ENCODE data around the gene UBA3.

UBA3 gene

DNA sequence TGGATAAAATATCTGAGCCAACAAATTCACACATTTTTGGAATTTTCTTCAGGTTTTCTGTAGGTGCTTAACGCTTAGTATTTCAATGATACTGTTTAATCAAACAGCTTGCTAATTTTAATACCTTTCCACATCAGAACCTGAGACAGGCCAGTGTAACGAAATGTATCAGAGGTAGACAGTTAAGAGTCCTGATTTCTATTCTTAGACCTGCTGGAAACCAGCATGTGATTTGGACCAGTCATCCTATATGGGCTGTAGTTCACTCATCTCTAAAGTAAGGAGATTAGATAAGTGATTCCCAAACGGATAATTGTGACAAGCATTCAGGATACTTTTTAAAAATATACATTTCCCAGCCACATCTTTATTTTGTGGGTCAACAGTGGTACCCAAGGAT is 23.0 kb upstream of the UBA3 start:
- no peak overlapping the region for H3K4me2 ChIP-seq (ENCODE audit: low read length)
- H4K20me1 ChIP-seq (ENCODE audit: insufficient read depth, low read length): no peaks in the 10 kb centered on the region
- TF ChIP-seq CTCF (IDR thresholded peaks at IDR 0.05; ENCODE audit: low read length): no peak
- no peaks in the 10 kb centered on the region for H3K79me2 ChIP-seq (ENCODE audit: insufficient read depth, low read length)
- H3K27me3 ChIP-seq (ENCODE audit: insufficient read depth, low read length): no peaks in the 10 kb centered on the region
- no peak overlapping the region for H3K4me3 ChIP-seq (ENCODE audit: low read depth, low read length, poor library complexity, severe bottlenecking)
- no peak overlapping the region for H2AFZ ChIP-seq (ENCODE audit: low read length)
- H3K4me1 ChIP-seq (ENCODE audit: insufficient read depth, low read length, severe bottlenecking): no peaks in the 10 kb centered on the region
- no peaks in the 10 kb centered on the region for H3K9me3 ChIP-seq (ENCODE audit: low read length)
- no peak overlapping the region for H3K9ac ChIP-seq (ENCODE audit: low read length)
- peaks cover 23% of the 10 kb centered on the region; the same call in 1 of the 2 replicates for H3K36me3 ChIP-seq (ENCODE audit: insufficient read depth, low read length)
- H3F3A ChIP-seq (ENCODE audit: insufficient read depth, low read length): no peaks in the 10 kb centered on the region
- no peaks in the 10 kb centered on the region for H3K9me2 ChIP-seq (ENCODE audit: low read depth, low read length)
- H3K27ac ChIP-seq (ENCODE audit: low read depth, low read length, poor library complexity, severe bottlenecking): no peak overlapping the region

DNA sequence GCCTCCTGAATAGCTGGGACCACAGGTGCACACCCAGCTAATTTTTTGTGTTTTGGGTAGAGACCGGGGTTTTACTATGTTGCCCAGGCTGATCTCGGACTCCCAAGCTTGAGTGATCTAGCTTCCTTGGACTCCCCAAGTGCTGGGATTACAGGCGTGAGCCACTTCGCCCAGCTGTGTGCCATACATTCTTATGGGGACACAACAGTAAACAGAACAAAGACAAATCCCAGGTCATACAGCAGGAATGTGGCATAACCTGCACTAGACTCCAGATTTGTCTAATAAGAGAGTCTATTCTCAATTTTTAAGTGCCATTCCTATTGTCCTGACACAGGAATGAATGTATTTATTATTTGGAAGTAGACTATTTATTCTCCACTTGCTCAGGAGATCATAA is 22.2 kb upstream of the UBA3 start:
- H3K9me3 ChIP-seq (ENCODE audit: low read length): no peaks in the 10 kb centered on the region
- no peak overlapping the region for H3K4me2 ChIP-seq (ENCODE audit: low read length)
- no peaks in the 10 kb centered on the region for H3K27me3 ChIP-seq (ENCODE audit: insufficient read depth, low read length)
- H3K36me3 ChIP-seq (ENCODE audit: insufficient read depth, low read length): peaks cover 23% of the 10 kb centered on the region; the same call in 1 of the 2 replicates
- no peak overlapping the region for H3K9ac ChIP-seq (ENCODE audit: low read length)
- no peak overlapping the region for H3K4me3 ChIP-seq (ENCODE audit: low read depth, low read length, poor library complexity, severe bottlenecking)
- no peaks in the 10 kb centered on the region for H3K79me2 ChIP-seq (ENCODE audit: insufficient read depth, low read length)
- no peak overlapping the region for H2AFZ ChIP-seq (ENCODE audit: low read length)
- H3K27ac ChIP-seq (ENCODE audit: low read depth, low read length, poor library complexity, severe bottlenecking): no peak overlapping the region
- H3F3A ChIP-seq (ENCODE audit: insufficient read depth, low read length): no peaks in the 10 kb centered on the region
- H4K20me1 ChIP-seq (ENCODE audit: insufficient read depth, low read length): no peaks in the 10 kb centered on the region
- no peaks in the 10 kb centered on the region for H3K9me2 ChIP-seq (ENCODE audit: low read depth, low read length)
- no peaks in the 10 kb centered on the region for H3K4me1 ChIP-seq (ENCODE audit: insufficient read depth, low read length, severe bottlenecking)
- TF ChIP-seq EZH2 (IDR thresholded peaks at IDR 0.05; ENCODE audit: borderline replicate concordance, low read length) (no peak), CTCF (IDR thresholded peaks at IDR 0.05; ENCODE audit: low read length) (no peak)

DNA sequence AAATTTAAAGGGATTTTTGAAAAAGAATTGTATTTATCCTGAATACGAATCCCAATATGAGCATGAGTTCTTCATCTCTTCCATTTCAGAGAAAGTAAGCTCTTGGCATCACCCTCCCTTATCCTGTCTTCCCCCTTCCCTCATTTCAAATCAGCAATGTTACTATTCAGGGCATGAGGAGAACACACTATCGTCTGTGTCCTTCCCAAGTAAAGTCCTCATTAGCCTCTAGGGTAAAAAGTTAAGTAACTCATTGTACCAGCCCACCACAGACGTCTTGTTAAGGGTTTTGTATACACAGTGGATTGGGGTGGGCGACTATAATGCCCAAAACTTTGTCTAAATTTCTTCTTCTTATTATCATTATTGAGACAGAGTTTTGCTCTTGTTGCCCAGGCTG is 19.4 kb upstream of the UBA3 start:
- peaks cover 22% of the 10 kb centered on the region; the same call in 1 of the 2 replicates for H3K36me3 ChIP-seq (ENCODE audit: insufficient read depth, low read length)
- no peak overlapping the region for H3K4me3 ChIP-seq (ENCODE audit: low read depth, low read length, poor library complexity, severe bottlenecking)
- no peaks in the 10 kb centered on the region for H3K9me2 ChIP-seq (ENCODE audit: low read depth, low read length)
- no peak overlapping the region for H2AFZ ChIP-seq (ENCODE audit: low read length)
- H3K27ac ChIP-seq (ENCODE audit: low read depth, low read length, poor library complexity, severe bottlenecking): no peak overlapping the region
- no peaks in the 10 kb centered on the region for H3K9me3 ChIP-seq (ENCODE audit: low read length)
- no peaks in the 10 kb centered on the region for H4K20me1 ChIP-seq (ENCODE audit: insufficient read depth, low read length)
- H3K79me2 ChIP-seq (ENCODE audit: insufficient read depth, low read length): no peaks in the 10 kb centered on the region
- no peaks in the 10 kb centered on the region for H3K27me3 ChIP-seq (ENCODE audit: insufficient read depth, low read length)
- TF ChIP-seq CTCF (IDR thresholded peaks at IDR 0.05; ENCODE audit: low read length) (no peak), EZH2 (IDR thresholded peaks at IDR 0.05; ENCODE audit: borderline replicate concordance, low read length) (no peak)
- H3F3A ChIP-seq (ENCODE audit: insufficient read depth, low read length): no peaks in the 10 kb centered on the region
- H3K4me1 ChIP-seq (ENCODE audit: insufficient read depth, low read length, severe bottlenecking): peaks cover 3% of the 10 kb centered on the region
- H3K4me2 ChIP-seq (ENCODE audit: low read length): no peak overlapping the region
- H3K9ac ChIP-seq (ENCODE audit: low read length): no peak overlapping the region

Data from OCI-LY1 (cell line).